ENCODE results near the gene CLNS1A.

The CLNS1A gene

GRCh38 chr11:77665240-77665965 lies 27.8 kb upstream of the CLNS1A start:
- no peak for DNase-seq (ENCODE audit: low read depth)
- TF ChIP-seq, protein P1, sequence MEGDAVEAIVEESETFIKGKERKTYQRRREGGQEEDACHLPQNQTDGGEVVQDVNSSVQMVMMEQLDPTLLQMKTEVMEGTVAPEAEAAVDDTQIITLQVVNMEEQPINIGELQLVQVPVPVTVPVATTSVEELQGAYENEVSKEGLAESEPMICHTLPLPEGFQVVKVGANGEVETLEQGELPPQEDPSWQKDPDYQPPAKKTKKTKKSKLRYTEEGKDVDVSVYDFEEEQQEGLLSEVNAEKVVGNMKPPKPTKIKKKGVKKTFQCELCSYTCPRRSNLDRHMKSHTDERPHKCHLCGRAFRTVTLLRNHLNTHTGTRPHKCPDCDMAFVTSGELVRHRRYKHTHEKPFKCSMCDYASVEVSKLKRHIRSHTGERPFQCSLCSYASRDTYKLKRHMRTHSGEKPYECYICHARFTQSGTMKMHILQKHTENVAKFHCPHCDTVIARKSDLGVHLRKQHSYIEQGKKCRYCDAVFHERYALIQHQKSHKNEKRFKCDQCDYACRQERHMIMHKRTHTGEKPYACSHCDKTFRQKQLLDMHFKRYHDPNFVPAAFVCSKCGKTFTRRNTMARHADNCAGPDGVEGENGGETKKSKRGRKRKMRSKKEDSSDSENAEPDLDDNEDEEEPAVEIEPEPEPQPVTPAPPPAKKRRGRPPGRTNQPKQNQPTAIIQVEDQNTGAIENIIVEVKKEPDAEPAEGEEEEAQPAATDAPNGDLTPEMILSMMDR (conservative IDR thresholded peaks at IDR 0.05; ENCODE audit: control insufficient read depth, insufficient read depth, low read depth, low read length), result no peak
- no peak overlapping the region for H3K4me3 ChIP-seq (ENCODE audit: control insufficient read depth, low read depth, low read length)

- TF ChIP-seq, protein P1 (conservative IDR thresholded peaks at IDR 0.05; ENCODE audit: control insufficient read depth, insufficient read depth, low read depth, low read length), result no peak
- H3K4me3 ChIP-seq (ENCODE audit: control insufficient read depth, low read depth, low read length), result no peak overlapping the region
- no peak for DNase-seq (ENCODE audit: low read depth)
Measured at GRCh38 chr11:77661670-77662069, 24.1 kb upstream of the CLNS1A start.

DNA sequence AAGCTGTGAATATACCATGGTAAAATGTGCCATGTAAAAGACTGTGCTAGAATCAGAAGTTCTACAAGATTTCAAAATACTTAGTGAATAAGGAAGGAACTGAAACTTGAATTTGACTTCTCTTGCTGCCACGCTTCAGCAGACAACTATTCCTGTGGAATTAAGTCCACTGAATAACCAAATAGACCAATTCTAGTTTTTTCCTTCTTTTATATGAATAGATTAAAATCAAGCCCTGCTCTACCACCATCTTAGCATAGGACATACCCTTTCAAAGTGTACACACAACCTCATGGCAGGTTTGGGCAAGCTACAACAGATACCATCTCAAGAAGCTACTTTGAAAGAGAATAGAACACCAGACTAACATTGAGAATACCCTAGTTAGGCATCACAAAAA lies 23.4 kb upstream of the CLNS1A start:
- TF ChIP-seq, protein P1 (conservative IDR thresholded peaks at IDR 0.05; ENCODE audit: control insufficient read depth, insufficient read depth, low read depth, low read length), result no peak
- DNase-seq (ENCODE audit: low read depth), result no peak
- no peak overlapping the region for H3K4me3 ChIP-seq (ENCODE audit: control insufficient read depth, low read depth, low read length)

- TF ChIP-seq, protein P1 (conservative IDR thresholded peaks at IDR 0.05; ENCODE audit: control insufficient read depth, insufficient read depth, low read depth, low read length), result no peak
- no peak overlapping the region for H3K4me3 ChIP-seq (ENCODE audit: control insufficient read depth, low read depth, low read length)
- peak; percentile 28 for DNase-seq (ENCODE audit: low read depth)
Measured at GRCh38 chr11:77658213-77659013, 20.8 kb upstream of the CLNS1A start.

DNA sequence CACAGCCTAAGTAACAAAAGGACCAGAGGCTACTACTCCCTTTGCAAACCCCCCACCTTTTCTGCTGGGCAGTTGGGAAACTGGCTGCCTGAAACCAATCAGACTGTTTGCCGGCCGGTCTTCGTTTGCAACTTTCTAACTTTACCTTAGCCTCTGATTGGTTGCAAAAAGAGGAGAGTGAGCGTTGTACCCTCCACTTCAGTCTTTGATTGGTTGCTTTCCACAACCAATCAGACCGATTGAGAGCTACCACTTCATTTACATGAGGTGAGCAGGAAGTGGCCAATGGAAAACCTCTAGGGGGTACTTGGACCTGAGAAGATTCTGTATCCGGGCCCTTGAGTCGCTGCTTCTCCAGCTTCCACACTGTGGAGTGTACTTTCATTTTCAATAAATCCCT lies 18.8 kb upstream of the CLNS1A start:
- H3K4me3 ChIP-seq (ENCODE audit: control insufficient read depth, low read depth, low read length), result no peak overlapping the region
- TF ChIP-seq, protein P1 (conservative IDR thresholded peaks at IDR 0.05; ENCODE audit: control insufficient read depth, insufficient read depth, low read depth, low read length), result no peak
- no peak for DNase-seq (ENCODE audit: low read depth)

GRCh38 chr11:77654770-77655434 lies 17.3 kb upstream of the CLNS1A start:
- TF ChIP-seq, protein P1 (conservative IDR thresholded peaks at IDR 0.05; ENCODE audit: control insufficient read depth, insufficient read depth, low read depth, low read length), result no peak
- no peak for DNase-seq (ENCODE audit: low read depth)
- H3K4me3 ChIP-seq (ENCODE audit: control insufficient read depth, low read depth, low read length), result no peak overlapping the region
